Hippocampal formation (tissue), 2 donors: ENCODE measurements around the gene DNAH1.

Source experiments
- DNase-seq, 2 donors: peaks; one replicate each; lab custom pipeline; 2025; lab: John Stamatoyannopoulos, UW

The DNAH1 gene

GRCh38 chr3:52311576-52312119 is 4.5 kb upstream of the DNAH1 start:
- DNase-seq = no peak

GRCh38 chr3:52313188-52313773 is 2.8 kb upstream of the DNAH1 start:
- DNase-seq = no peak

GRCh38 chr3:52313774-52314188 is 2.3 kb upstream of the DNAH1 start:
- DNase-seq = no peak

GRCh38 chr3:52314489-52314888 is 1.6 kb upstream of the DNAH1 start:
- DNase-seq = no peak

- DNase-seq = no peak
These were observed 1.1 kb upstream of the DNAH1 start for GRCh38 chr3:52315006-52315405.

GRCh38 chr3:52317208-52318000 is 1.3 kb downstream of the DNAH1 start:
- no peak for DNase-seq

- DNase-seq = no peak
These were observed 2.2 kb downstream of the DNAH1 start for GRCh38 chr3:52318186-52318816.

GRCh38 chr3:52319921-52320595 is 3.9 kb downstream of the DNAH1 start:
- DNase-seq = no peak

- no peak for DNase-seq
These were observed 5.4 kb downstream of the DNAH1 start for GRCh38 chr3:52321481-52321880.

GRCh38 chr3:52322466-52322865 is 6.3 kb downstream of the DNAH1 start:
- no peak for DNase-seq

GRCh38 chr3:52323526-52324295 is 7.6 kb downstream of the DNAH1 start:
- DNase-seq = no peak

- DNase-seq = no peak
These were observed 8.6 kb downstream of the DNAH1 start for GRCh38 chr3:52324676-52325075.

GRCh38 chr3:52325686-52326085 is 9.6 kb downstream of the DNAH1 start:
- no peak for DNase-seq

GRCh38 chr3:52326976-52327375 is 10.9 kb downstream of the DNAH1 start:
- DNase-seq = no peak

GRCh38 chr3:52327486-52328290 is 11.6 kb downstream of the DNAH1 start:
- DNase-seq = no peak

GRCh38 chr3:52328536-52329080 is 12.5 kb downstream of the DNAH1 start:
- no peak for DNase-seq

GRCh38 chr3:52330194-52330805 is 14.2 kb downstream of the DNAH1 start:
- no peak for DNase-seq

GRCh38 chr3:52331091-52331490 is 15.0 kb downstream of the DNAH1 start:
- DNase-seq = no peak

GRCh38 chr3:52331906-52332305 is 15.8 kb downstream of the DNAH1 start:
- no peak for DNase-seq
